HL-60 (cell line): ENCODE measurements around the gene MZB1.

Source experiments
- POLR2AphosphoS5 ChIP-seq: IDR thresholded peaks from 2 replicates; pipeline ENCODE4 v1.6.1; 2012; ENCODE audit warnings: low read depth
- TF ChIP-seq, protein P1 (sequence below): IDR thresholded peaks from one replicate; pipeline ENCODE4 v1.5.1; 2011; ENCODE audit warnings: low read length, control low read depth, inconsistent platforms; ENCODE audit not compliant: insufficient read depth
- TF ChIP-seq, protein P2 (sequence below): IDR thresholded peaks from 2 replicates; pipeline ENCODE4 v1.6.1; 2012; ENCODE audit warnings: low read depth; ENCODE audit not compliant: insufficient replicate concordance

DNA sequence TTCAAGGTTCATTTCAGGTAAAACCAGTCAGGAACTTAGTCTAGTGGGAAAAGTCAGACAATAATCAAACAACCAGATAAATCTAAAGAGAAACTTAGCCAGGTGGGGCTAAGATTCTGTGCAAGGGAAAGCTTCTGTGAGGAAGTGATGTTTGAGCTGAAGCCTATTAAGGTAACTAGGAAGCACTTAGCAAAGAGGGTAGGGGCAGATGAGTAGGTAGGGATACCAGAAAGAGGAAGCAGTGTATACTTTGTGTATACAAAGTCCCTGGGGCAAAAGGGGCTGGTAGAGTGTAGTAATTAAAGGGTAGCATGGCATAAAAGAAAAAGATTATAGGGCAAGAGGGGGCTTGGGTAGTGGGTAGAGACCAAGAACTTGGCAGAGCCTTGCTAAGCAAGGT is 17.8 kb upstream of the MZB1 start:
- no peak for TF ChIP-seq POLR2AphosphoS5
- TF ChIP-seq, protein P1, sequence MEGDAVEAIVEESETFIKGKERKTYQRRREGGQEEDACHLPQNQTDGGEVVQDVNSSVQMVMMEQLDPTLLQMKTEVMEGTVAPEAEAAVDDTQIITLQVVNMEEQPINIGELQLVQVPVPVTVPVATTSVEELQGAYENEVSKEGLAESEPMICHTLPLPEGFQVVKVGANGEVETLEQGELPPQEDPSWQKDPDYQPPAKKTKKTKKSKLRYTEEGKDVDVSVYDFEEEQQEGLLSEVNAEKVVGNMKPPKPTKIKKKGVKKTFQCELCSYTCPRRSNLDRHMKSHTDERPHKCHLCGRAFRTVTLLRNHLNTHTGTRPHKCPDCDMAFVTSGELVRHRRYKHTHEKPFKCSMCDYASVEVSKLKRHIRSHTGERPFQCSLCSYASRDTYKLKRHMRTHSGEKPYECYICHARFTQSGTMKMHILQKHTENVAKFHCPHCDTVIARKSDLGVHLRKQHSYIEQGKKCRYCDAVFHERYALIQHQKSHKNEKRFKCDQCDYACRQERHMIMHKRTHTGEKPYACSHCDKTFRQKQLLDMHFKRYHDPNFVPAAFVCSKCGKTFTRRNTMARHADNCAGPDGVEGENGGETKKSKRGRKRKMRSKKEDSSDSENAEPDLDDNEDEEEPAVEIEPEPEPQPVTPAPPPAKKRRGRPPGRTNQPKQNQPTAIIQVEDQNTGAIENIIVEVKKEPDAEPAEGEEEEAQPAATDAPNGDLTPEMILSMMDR = no peak
- TF ChIP-seq, protein P2, sequence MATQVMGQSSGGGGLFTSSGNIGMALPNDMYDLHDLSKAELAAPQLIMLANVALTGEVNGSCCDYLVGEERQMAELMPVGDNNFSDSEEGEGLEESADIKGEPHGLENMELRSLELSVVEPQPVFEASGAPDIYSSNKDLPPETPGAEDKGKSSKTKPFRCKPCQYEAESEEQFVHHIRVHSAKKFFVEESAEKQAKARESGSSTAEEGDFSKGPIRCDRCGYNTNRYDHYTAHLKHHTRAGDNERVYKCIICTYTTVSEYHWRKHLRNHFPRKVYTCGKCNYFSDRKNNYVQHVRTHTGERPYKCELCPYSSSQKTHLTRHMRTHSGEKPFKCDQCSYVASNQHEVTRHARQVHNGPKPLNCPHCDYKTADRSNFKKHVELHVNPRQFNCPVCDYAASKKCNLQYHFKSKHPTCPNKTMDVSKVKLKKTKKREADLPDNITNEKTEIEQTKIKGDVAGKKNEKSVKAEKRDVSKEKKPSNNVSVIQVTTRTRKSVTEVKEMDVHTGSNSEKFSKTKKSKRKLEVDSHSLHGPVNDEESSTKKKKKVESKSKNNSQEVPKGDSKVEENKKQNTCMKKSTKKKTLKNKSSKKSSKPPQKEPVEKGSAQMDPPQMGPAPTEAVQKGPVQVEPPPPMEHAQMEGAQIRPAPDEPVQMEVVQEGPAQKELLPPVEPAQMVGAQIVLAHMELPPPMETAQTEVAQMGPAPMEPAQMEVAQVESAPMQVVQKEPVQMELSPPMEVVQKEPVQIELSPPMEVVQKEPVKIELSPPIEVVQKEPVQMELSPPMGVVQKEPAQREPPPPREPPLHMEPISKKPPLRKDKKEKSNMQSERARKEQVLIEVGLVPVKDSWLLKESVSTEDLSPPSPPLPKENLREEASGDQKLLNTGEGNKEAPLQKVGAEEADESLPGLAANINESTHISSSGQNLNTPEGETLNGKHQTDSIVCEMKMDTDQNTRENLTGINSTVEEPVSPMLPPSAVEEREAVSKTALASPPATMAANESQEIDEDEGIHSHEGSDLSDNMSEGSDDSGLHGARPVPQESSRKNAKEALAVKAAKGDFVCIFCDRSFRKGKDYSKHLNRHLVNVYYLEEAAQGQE = no peak
